Activated CD4-positive, alpha-beta memory T cell treated with anti-CD3 and anti-CD28 coated beads for 36 hours (primary cell): ENCODE data around the gene GRIA1. TPM values are rescaled to one million over a fixed set of nuclear protein-coding genes. Genes with fewer than 3 reads are reported as not detected.

Experiments
- CTCF ChIA-PET: fragments of 350-600 bp; sonication (Branson Sonifier 250); formaldehyde crosslinking; loops from one replicate; lab custom pipeline; 2021; ENCODE audit warnings: antibody characterized with exemption, inconsistent platforms; lab: Charles Lee
- POLR2A ChIA-PET: fragments of 350-600 bp; sonication (Branson Sonifier 250); formaldehyde crosslinking; loops from one replicate; lab custom pipeline; 2021; ENCODE audit warnings: antibody characterized with exemption; lab: Charles Lee
- DNase-seq: peaks from one replicate; pipeline ENCODE4 v3.0.0-alpha.2; 2020
- H3K27ac Mint-ChIP-seq: one replicate; pipeline ENCODE4 v1.8.0; 2021; ENCODE audit warnings: mixed read lengths
- H3K27me3 Mint-ChIP-seq: one replicate; pipeline ENCODE4 v1.8.0; 2021; ENCODE audit warnings: mixed read lengths
- H3K36me3 Mint-ChIP-seq: one replicate; pipeline ENCODE4 v1.8.0; 2021; ENCODE audit warnings: mixed read lengths
- H3K4me1 Mint-ChIP-seq: one replicate; pipeline ENCODE4 v1.8.0; 2021; ENCODE audit warnings: low read depth, mixed read lengths
- H3K4me3 Mint-ChIP-seq: one replicate; pipeline ENCODE4 v1.8.0; 2021; ENCODE audit warnings: mild to moderate bottlenecking, mixed read lengths
- H3K9me3 Mint-ChIP-seq: one replicate; pipeline ENCODE4 v1.8.0; 2021; ENCODE audit warnings: mixed read lengths
- intact Hi-C: fragments of 100-400 bp; cut with micrococcal nuclease; formaldehyde crosslinking; loops from one replicate; pipeline ENCODE4 v1.15.1; 2023
- total RNA-seq, 2 experiments: library from RNA; stranded (reverse); gene quantifications; one replicate each; pipeline ENCODE4 v1.2.3, GENCODE V29; 2021

Gene GRIA1
- total RNA-seq, 2 experiments from 2014 or later = not detected

- Mint-ChIP-seq H3K4me1 (no peaks in the 10 kb centered on the region), H3K27me3 (no peaks in the 10 kb centered on the region), H3K4me3 (no peak overlapping the region), H3K27ac (no peak overlapping the region), H3K36me3 (no peaks in the 10 kb centered on the region), H3K9me3 (peaks cover 10% of the 10 kb centered on the region)
- ChIA-PET POLR2A (no interaction called here), CTCF (no interaction called here)
- no peak for DNase-seq
- intact Hi-C loops = no loop called here
Measured at GRCh38 chr5:153508700-153509099, 18.2 kb downstream of the GRIA1 start.

- ChIA-PET CTCF (no interaction called here), POLR2A (no interaction called here)
- no peaks in the 10 kb centered on the region for H3K36me3 Mint-ChIP-seq
- H3K4me1 Mint-ChIP-seq = no peaks in the 10 kb centered on the region
- no peaks in the 10 kb centered on the region for H3K27me3 Mint-ChIP-seq
- H3K9me3 Mint-ChIP-seq = peaks cover 15% of the 10 kb centered on the region
- no peak overlapping the region for H3K27ac Mint-ChIP-seq
- no peak overlapping the region for H3K4me3 Mint-ChIP-seq
- DNase-seq = no peak
- intact Hi-C loops = no loop called here
Measured at GRCh38 chr5:153511622-153512021, 21.2 kb downstream of the GRIA1 start.

GRCh38 chr5:153513156-153513555 is 22.7 kb downstream of the GRIA1 start:
- ChIA-PET CTCF (no interaction called here), POLR2A (no interaction called here)
- DNase-seq = no peak
- Mint-ChIP-seq H3K36me3 (no peaks in the 10 kb centered on the region), H3K4me1 (no peaks in the 10 kb centered on the region), H3K27me3 (no peaks in the 10 kb centered on the region), H3K27ac (no peak overlapping the region), H3K4me3 (no peak overlapping the region), H3K9me3 (peaks cover 15% of the 10 kb centered on the region)
- intact Hi-C loops = no loop called here

- ChIA-PET CTCF (no interaction called here), POLR2A (no interaction called here)
- Mint-ChIP-seq H3K9me3 (peaks cover 15% of the 10 kb centered on the region), H3K4me1 (no peaks in the 10 kb centered on the region), H3K4me3 (no peak overlapping the region), H3K27me3 (no peaks in the 10 kb centered on the region), H3K27ac (no peak overlapping the region), H3K36me3 (no peaks in the 10 kb centered on the region)
- intact Hi-C loops = no loop called here
- DNase-seq = no peak
Measured at GRCh38 chr5:153515301-153515700, 24.8 kb downstream of the GRIA1 start.

DNA sequence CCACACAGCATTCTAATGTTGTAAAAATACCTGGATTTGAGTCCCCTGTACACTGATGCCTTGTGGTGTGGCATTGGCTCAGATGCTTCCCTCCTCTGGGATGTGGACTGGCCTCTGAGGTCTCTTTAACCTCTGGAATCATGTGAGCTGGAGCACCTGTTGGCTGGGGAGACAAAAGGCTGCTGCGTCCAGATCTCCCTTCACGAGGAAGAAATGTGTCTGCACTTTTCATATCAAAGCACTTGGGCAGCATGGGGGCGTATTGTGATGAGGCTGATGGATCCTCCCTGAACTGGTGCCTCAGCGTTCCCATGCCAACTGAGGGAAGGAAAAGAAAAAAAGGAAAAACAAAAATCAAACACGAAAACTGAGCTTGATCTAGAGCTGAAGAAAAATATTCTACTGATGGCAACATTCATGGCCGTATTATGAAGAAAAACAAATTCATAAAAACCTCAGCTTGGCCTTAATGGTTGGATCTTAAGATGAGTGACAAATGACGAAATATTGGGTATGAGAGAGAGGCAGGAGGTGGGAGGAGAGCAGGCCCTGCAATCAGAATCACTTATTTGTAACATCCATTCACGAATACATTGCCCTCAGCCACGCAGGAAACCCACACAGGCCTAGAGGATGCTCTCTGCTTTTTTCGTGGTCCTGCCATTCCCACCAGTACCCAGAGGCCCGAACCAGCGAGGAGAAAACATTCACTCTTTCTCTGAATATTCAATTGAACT is 26.2 kb downstream of the GRIA1 start:
- no peaks in the 10 kb centered on the region for H3K36me3 Mint-ChIP-seq
- H3K4me3 Mint-ChIP-seq = no peak overlapping the region
- CTCF ChIA-PET = no interaction called here
- POLR2A ChIA-PET = no interaction called here
- H3K9me3 Mint-ChIP-seq = peaks cover 15% of the 10 kb centered on the region
- intact Hi-C loops = no loop called here
- H3K4me1 Mint-ChIP-seq = no peaks in the 10 kb centered on the region
- H3K27me3 Mint-ChIP-seq = no peaks in the 10 kb centered on the region
- no peak overlapping the region for H3K27ac Mint-ChIP-seq
- no peak for DNase-seq

GRCh38 chr5:153517241-153517611 is 26.8 kb downstream of the GRIA1 start:
- Mint-ChIP-seq H3K9me3 (peaks cover 15% of the 10 kb centered on the region), H3K4me3 (no peak overlapping the region), H3K27me3 (no peaks in the 10 kb centered on the region), H3K27ac (no peak overlapping the region), H3K36me3 (no peaks in the 10 kb centered on the region), H3K4me1 (no peaks in the 10 kb centered on the region)
- ChIA-PET CTCF (no interaction called here), POLR2A (no interaction called here)
- no peak for DNase-seq
- intact Hi-C loops = no loop called here

DNA sequence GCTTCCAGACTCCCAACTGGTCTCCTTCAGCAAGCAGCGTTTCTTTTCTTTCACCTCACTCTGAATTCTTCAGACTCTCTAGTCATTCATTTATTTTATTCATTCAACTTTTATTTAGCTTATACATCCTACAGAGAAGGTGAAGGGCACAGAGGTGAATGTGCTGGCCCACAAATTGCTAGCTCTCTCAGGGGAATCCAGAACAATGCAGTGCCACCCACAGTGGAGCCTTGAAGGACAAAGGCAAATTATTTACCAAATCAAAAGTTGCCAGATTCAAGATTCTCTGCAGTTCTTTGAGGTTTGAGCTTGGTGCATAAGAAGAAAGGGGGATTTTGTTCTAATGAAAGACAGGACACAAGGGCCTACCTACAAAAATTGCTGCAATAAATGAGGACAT is 29.7 kb downstream of the GRIA1 start:
- CTCF ChIA-PET = no interaction called here
- POLR2A ChIA-PET = no interaction called here
- H3K9me3 Mint-ChIP-seq = no peaks in the 10 kb centered on the region
- H3K27ac Mint-ChIP-seq = no peak overlapping the region
- intact Hi-C loops = no loop called here
- no peaks in the 10 kb centered on the region for H3K27me3 Mint-ChIP-seq
- H3K4me1 Mint-ChIP-seq = no peaks in the 10 kb centered on the region
- H3K4me3 Mint-ChIP-seq = no peak overlapping the region
- H3K36me3 Mint-ChIP-seq = no peaks in the 10 kb centered on the region
- no peak for DNase-seq

DNA sequence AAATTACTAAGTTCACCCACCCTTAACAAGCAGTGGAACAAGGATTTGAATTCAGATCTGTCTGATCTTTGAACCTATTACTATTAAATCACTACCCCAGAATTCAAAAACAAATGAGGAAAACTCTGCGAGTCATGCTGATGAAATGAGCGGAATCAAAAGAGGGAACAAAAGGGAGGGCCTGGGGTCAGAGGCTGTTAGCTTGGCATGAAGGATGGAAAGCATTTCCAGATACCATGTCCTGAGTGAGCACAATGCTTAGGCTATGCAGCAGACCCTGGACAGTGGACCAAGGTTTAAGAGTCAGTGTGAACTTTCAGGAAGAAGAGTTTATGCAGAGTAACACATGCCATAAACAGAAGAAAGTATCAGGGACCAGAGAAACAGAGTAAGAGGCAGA is 30.5 kb downstream of the GRIA1 start:
- POLR2A ChIA-PET = no interaction called here
- intact Hi-C loops = no loop called here
- Mint-ChIP-seq H3K4me3 (no peak overlapping the region), H3K36me3 (no peaks in the 10 kb centered on the region), H3K27me3 (no peaks in the 10 kb centered on the region), H3K27ac (no peak overlapping the region), H3K4me1 (no peaks in the 10 kb centered on the region), H3K9me3 (no peaks in the 10 kb centered on the region)
- CTCF ChIA-PET = no interaction called here
- DNase-seq = no peak

- ChIA-PET POLR2A (no interaction called here), CTCF (no interaction called here)
- no peaks in the 10 kb centered on the region for H3K27me3 Mint-ChIP-seq
- no peaks in the 10 kb centered on the region for H3K4me1 Mint-ChIP-seq
- no peaks in the 10 kb centered on the region for H3K36me3 Mint-ChIP-seq
- no peaks in the 10 kb centered on the region for H3K9me3 Mint-ChIP-seq
- no peak overlapping the region for H3K4me3 Mint-ChIP-seq
- H3K27ac Mint-ChIP-seq = no peak overlapping the region
- no peak for DNase-seq
- intact Hi-C loops = no loop called here
Measured at GRCh38 chr5:153523211-153523610, 32.7 kb downstream of the GRIA1 start.

DNA sequence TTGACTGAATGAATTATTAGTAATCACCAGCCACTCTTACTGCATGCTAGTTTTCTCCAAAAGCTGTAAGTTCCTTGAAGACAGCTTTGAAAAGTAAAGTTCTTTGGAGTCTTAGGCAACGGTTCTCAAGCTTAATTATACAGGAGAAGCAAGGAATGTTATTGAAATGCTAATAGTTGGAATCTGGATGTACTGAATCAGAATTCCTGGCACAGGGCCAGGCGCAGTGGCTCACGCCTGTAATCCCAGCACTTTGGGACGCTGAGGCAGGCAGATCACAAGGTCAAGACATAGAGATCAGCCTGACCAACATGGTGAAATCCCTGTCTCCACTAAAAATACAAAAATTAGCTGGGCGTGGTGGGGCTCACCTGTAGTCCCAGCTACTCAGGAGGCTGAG is 33.4 kb downstream of the GRIA1 start:
- no peak for DNase-seq
- Mint-ChIP-seq H3K36me3 (no peaks in the 10 kb centered on the region), H3K27me3 (no peaks in the 10 kb centered on the region), H3K27ac (no peak overlapping the region), H3K4me1 (no peaks in the 10 kb centered on the region), H3K4me3 (no peak overlapping the region), H3K9me3 (no peaks in the 10 kb centered on the region)
- ChIA-PET CTCF (no interaction called here), POLR2A (no interaction called here)
- intact Hi-C loops = no loop called here

DNA sequence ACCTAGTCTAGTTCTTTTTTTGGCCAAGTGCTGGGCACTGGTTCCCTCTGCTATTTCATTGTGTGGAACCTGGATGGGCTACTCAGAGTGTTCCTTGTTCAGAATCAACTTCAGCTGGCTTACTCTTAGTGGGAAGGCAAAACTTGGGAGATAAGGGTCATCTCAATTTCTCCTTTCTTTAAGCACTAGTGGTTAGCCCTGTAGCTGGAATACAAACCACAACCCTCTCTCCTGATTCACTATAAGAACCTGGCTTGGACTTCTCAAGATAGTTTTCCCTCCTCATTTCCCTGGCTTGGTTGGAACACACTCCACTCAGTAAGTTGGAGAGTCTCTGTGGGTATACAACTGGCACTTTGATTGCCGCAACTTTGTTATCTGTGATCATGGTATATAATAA is 35.1 kb downstream of the GRIA1 start:
- ChIA-PET POLR2A (no interaction called here), CTCF (interaction anchor here (0.5 kb wide), 1 partner anchor 1272 kb away, joined by 5 read pairs; no protein-coding TSS in a partner anchor)
- intact Hi-C loops = no loop called here
- no peaks in the 10 kb centered on the region for H3K36me3 Mint-ChIP-seq
- H3K9me3 Mint-ChIP-seq = no peaks in the 10 kb centered on the region
- no peaks in the 10 kb centered on the region for H3K27me3 Mint-ChIP-seq
- H3K27ac Mint-ChIP-seq = no peak overlapping the region
- H3K4me3 Mint-ChIP-seq = no peak overlapping the region
- H3K4me1 Mint-ChIP-seq = no peaks in the 10 kb centered on the region
- no peak for DNase-seq

- DNase-seq = no peak
- CTCF ChIA-PET = no interaction called here
- POLR2A ChIA-PET = no interaction called here
- Mint-ChIP-seq H3K27ac (no peak overlapping the region), H3K4me3 (no peak overlapping the region), H3K27me3 (no peaks in the 10 kb centered on the region), H3K4me1 (no peaks in the 10 kb centered on the region), H3K36me3 (no peaks in the 10 kb centered on the region), H3K9me3 (no peaks in the 10 kb centered on the region)
- intact Hi-C loops = no loop called here
Measured at GRCh38 chr5:153530357-153531143, 40.1 kb downstream of the GRIA1 start.

DNA sequence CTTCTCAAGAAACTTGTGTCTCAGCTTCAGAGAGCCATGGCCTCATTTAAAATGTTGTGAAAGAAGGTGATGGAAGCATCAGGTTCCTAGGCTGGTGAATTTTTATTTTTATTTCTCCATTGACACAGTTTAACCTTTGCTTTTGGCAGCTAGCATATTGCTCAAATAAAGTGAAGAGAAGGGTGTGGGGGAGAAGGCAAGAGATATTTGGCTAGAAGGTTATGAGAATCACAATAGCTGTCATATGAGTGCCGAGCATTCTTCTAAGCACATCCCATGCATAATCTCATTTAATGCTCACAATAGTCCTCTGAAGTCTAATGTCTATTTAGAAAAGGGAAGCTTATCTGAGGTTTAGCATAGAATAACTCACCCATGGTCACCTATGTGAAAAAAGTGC is 43.1 kb downstream of the GRIA1 start:
- Mint-ChIP-seq H3K27me3 (no peaks in the 10 kb centered on the region), H3K27ac (no peak overlapping the region), H3K4me3 (no peak overlapping the region), H3K4me1 (no peaks in the 10 kb centered on the region), H3K9me3 (no peaks in the 10 kb centered on the region), H3K36me3 (no peaks in the 10 kb centered on the region)
- POLR2A ChIA-PET = no interaction called here
- CTCF ChIA-PET = no interaction called here
- DNase-seq = no peak
- intact Hi-C loops = no loop called here
